CD4-positive, alpha-beta T cell treated with Interleukin-15 for 1 hour (primary cell): ENCODE data around the gene CX3CR1.
"Not testable (repeated sequence)": the region's sequence is repeated elsewhere in the genome, so short reads cannot be mapped to it uniquely, and the experiment has no call there.

Source experiments
- DNase-seq: peaks from one replicate; pipeline ENCODE4 v3.0.0-alpha.2; 2020

Gene CX3CR1, protein sequence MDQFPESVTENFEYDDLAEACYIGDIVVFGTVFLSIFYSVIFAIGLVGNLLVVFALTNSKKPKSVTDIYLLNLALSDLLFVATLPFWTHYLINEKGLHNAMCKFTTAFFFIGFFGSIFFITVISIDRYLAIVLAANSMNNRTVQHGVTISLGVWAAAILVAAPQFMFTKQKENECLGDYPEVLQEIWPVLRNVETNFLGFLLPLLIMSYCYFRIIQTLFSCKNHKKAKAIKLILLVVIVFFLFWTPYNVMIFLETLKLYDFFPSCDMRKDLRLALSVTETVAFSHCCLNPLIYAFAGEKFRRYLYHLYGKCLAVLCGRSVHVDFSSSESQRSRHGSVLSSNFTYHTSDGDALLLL

DNA sequence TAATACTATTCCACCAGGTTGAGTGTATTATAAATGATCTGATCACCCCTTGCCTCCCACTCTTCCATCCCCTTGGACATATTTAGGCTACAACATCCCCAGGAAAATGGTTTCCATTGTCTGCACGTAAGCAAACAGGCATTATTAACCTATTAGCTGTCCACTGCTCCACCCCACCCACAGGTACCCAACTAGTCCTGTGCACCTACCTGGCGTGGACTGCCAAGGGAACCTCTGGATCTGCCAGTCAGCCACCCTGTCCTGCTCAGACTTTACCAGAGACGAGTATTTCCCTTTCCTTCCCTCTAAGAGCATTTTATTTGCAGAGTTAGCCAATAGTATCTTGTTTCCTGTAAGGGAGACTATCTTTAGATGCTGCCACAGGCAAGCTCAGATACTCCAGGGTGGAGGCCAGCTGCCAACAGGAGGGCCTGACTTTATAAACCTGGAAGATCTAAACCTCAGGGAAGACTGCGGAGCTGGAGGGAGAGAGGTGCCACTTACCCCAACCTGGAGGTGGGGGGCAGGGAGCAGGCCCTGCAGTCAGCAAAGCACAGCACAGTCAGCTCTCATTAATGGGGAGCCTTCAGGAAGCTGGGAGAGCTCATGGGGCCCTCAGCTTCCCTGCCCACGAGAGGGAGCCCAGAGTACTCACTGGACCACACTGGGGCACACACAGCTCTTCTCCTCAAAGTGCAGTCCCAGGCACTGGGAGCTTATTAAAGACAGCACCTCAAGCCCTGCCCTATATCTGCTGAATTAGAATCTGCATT is at the start of gene CX3CR1:
Gene CX3CR1, minus strand, starts transcription at position 292 of the 773 bp plus-strand sequence. CDS start 13,527 bp downstream, outside the sequence.
- DNase-seq, result no peak

DNA sequence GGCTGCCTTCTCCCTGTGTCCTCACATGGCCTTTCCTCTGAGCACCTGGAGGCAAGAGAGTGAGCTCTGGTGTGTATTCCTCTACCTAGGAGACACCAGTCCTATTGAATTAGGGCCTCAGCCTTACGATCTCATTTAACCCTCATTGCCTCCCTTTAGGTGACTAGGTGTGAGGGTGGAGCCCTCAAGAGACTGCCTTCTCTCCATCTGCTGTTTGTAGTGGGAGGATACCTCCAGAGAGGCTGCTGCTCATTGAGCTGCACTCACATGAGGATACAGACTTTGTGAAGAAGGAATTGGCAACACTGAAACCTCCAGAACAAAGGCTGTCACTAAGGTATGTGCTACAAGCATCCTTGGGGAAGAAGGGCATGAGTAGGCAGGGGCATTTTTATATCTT is 49.7 kb upstream of the CX3CR1 start, which contains the start of gene CCR8:
Gene CCR8, plus strand, starts transcription at position 217 of the 400 bp plus-strand sequence. CDS start 2,623 bp downstream, outside the sequence.
- no peak for DNase-seq

DNA sequence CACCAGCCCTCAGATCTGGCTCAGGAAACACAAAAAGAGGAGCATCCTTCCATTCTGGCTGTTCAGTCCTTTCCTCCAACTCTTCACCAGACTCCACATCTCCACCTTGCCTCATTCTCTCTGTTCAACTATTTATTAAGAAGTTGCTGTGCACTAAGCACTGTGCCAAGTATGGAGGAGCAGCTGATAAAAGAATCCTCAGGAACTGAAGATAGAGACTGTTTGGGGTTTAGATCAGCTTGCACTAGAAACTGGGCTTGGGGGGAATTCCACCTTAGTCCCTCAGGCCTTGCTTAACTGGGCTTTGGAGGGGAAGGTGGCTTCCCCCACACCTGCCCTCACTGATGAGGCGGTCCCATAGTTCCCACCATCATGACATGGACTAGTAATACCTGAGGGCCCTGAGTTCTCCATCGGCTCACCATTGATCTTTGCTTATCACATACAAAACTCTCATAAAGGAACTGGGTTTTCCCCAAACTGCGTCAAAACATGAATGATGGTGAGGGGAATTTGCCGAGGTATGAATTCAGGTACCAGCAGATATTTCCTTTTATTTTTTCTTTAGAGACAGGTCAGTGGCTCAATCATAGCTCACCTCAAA is 48.0 kb upstream of the CX3CR1 start:
- DNase-seq, result no peak

DNA sequence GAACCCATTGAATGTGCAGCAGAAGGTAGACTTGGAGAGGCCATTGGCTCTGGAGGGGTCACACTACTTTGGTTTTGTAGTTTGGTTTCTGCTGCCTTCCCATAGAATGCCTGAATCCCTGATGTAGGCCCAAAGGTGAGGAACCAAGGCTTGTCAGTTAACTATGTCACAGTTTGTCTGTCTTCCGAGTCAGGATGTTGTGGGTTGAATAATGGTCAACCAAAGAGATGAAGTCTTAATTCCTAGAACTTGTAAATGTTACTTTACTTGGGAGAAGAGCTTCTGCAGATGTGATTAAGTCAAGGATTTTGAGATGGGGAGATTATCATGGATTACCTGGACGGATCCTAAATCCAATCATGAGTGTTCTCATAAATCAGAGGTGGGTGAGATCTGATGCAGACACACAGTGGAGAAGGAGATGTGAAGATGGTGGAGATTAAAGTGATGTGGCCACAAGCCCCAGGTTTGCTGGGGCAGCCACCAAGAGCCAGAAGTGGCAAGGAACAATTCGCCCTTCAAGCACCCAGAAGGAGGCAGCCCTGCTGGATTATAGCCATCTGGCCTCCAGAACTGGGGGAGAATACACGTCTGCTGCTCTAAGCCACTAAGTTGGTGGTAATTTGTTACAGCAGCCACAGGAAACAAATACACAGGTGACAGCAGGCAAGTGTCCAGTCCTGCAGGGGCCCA is 47.4 kb upstream of the CX3CR1 start:
- DNase-seq, result no peak

DNA sequence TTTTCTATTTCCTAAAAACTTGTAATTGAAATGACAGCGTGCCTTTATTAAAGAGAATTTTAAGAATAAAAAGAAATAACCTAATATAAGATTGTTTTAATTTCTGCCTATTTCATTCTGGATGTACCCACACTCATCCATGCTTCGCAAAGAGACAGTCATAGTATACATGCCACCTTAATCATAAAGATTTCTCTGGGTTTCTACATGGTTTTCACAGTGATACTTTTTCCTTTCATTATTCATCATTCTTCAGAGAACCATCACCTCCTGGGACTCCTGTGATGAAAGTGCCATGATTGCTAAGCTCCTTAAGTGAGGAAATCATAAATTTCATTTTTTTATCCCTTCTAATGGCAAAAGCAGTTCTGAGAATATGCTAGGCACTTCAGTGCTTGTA is 45.4 kb upstream of the CX3CR1 start:
- no peak for DNase-seq

DNA sequence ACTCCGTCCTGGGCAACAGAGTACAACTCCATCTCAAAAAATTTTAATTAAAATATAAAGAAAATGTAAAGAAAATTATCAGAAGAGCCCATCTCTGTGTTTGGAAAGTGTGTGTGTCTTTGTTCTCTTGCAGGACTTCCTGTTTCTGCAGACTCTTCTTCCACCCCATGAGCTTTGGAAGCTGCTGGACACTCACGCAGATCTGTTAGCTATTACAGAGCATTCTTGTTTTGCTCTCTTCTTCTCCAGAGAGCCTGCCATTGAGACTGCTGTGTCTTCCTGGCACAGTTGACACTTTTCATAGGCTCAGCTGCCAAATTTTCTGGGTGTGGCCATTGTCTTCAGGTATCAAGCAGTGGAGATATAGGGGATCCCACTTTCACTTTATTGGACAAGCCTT is 43.7 kb upstream of the CX3CR1 start:
- DNase-seq, result no peak

DNA sequence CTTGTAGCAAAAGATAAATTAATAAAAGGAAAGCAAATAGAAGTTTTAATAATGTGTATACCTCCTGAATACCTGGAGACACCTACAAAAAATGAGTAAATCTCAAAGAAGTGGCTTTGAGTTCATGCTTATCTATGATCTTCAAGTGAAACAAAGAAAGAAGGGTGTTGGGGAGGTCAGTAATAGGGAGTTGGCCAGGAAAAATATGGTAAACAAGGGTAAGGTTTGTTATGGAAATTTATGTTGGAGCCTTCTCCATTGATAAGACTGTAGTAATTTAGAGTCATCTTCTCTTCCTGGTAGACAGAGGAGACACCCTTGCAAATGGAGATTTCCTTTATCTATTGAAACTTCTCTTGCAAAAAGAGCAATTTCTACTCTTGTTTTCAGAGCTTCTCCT is 43.1 kb upstream of the CX3CR1 start:
- no peak for DNase-seq

DNA sequence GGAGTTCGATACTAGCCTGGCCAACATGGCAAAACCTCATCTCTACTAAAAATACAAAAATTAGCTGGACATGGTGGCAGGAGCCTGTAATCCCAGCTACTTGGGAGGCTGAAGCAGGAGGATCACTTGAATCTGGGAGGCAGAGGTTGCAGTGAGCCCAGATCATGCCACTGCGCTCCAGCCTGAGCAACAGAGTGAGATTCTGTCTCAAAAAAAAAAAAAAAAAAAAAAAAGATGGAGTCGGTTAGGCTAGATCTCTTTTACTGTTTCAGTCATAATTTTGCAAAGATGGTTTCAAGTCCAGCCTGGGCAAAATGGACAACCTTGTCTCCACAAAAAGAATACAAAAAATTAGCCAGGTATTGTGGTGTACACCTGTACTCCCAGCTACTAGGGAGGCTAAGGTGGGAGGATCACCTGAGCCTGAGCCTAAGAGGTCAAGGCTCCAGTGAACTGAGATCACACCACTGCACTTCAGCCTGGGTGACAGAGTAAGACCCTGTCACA is 42.4 kb upstream of the CX3CR1 start:
- not testable (repeated sequence) for DNase-seq

DNA sequence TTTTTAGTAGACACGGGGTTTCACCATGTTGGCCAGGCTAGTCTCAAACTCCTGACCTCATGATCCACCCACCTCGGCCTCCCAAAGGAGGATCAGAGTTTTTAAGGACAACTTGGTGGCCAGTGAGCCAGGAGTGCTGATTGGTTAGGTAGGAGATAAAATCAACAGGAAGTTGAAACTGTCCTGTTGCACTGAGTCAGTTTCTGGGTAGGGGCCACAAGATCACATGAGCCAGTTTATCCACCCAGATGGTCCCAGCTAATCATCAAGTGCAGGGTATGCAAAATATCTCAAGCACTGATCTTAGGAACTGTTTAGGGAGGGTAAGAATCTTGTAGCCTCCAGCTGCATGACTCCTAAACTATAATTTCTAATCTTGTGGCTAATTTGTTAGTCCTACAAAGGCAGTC is 41.7 kb upstream of the CX3CR1 start:
- DNase-seq, result not testable (repeated sequence)

DNA sequence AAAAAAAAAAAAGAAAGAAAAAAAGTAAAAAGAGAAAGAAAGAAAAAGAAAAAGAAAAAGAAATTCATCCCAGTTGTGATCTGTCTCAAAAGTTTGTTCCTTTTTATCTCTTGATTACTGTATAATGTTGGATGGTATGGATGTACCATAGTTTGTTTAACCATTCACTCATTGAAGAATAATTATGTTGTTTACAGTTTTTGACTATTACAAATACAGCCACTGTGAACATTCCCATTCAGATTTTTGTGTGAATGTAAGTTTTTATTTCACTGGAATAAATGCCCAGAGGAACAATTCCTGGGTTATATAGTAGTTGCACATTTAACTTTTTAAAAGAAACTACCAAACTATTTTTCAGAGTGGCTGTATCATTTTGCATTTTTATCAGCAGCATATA is 39.4 kb upstream of the CX3CR1 start:
- DNase-seq, result no peak

DNA sequence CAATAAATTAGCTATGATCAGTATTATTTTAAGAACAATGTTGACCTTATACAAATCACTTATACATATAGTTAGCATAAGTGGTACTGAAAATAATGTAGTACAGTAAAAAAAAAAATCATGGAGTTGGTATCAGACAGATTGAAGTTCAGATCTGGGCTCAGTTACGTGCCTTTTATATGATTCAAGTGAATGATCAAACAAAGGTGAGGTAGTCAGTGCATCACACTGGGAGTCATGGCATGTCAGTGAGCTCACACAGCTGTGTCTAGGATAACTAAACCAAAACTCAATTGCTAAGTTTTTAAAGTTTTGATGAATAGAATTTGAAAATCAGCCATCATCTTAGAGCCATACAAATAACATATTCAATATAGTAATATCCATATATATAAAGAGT is 38.5 kb upstream of the CX3CR1 start:
- no peak for DNase-seq

DNA sequence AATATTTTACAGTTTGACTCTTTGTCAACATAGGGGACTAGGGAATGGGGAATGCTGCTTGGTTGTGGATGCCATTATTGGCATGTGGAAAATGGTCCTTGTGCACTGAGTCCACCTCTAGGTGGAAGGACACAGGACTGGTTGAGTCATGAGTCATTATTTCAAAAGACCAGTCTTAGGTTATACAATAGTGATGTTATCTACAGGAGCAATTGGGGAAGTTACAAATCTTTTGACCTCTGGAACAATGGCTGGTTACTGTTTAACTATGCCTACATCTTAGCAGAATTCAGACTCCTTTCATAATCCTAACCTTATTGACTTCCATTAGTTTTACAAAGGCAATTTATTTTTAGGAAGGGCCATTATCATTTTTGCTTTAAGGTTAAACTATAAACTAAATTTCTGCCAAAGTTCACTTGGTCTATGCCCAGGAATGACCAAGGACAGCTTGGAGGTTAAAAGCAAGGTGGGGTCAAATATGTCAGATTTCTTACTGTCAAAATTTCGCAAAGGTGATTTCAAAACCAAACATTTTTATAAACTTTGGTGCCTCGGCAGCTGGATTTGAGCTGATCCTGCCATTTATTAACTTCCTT is 37.8 kb upstream of the CX3CR1 start:
- no peak for DNase-seq

DNA sequence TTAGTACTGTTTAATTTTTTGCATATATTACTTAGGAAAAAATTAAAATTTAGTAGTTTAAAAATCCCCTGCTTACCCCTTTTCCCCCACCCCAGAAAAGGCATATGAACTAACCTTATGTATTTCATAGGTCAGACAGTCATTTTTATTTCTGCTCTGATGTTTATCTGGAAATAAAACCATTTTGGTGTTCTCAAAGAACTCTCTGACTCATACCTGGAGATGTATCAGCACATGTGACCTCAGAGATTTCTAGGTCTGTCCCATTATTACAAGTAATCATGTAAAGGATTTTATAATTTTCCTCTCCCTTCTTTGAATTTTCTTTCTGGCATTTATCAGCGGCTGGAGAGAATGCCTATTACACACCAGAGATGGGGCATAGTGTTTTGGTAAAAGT is 35.6 kb upstream of the CX3CR1 start:
- no peak for DNase-seq

DNA sequence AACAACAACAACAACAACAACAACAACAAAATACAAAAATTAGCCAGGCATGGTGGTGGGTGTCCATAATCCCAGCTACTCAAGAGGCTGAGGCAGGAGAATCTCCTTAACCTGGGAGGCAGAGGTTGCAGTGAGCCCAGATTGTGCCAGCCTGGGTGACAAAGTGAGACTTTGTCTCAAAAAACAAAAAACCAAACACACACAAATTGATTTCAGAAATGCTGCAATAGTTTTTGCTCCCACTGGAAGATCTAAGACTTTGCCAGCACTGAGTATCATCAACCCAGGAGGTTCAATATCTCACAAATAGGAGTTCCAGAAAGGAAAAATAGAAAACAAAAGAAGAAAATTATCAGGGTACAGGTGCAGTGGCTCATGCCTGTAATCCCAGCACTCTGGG is 33.5 kb upstream of the CX3CR1 start:
- DNase-seq, result no peak

DNA sequence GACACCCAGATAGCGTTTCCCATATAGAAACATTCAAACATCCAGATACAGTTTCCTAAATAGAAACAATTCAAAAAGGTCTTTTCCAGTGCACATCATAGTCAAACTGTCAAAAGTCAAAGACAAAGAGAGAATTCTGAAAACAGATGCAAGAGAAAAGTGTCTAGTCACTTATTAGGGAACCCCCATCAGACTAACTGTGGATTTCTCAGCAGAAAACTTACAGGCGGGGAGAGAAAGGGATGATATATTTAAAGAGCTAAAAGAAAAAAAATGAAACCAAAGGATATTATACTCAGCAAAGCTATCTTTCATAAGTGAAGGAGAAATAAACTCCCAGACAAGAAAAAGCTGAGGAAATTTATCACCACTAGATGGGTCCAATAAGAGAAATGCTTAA is 22.3 kb upstream of the CX3CR1 start:
- DNase-seq, result no peak

DNA sequence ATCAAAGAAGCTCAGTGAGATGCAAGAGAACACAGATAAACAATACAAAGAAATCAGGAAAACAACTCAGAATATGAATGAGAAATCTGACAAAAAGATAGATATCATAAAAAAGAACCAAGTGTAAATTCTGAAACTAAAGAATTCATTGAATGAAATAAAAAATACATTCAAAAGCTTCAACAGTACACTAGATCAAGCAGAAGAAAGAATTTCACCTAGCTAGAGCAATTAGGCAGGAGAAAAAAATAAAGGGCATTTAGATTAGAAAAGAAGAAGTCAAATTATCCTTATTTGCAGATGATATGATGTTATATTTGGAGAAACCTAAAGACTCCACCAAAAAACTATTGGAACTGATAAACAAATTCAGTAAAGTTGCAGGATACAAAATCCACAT is 19.4 kb upstream of the CX3CR1 start:
- no peak for DNase-seq

DNA sequence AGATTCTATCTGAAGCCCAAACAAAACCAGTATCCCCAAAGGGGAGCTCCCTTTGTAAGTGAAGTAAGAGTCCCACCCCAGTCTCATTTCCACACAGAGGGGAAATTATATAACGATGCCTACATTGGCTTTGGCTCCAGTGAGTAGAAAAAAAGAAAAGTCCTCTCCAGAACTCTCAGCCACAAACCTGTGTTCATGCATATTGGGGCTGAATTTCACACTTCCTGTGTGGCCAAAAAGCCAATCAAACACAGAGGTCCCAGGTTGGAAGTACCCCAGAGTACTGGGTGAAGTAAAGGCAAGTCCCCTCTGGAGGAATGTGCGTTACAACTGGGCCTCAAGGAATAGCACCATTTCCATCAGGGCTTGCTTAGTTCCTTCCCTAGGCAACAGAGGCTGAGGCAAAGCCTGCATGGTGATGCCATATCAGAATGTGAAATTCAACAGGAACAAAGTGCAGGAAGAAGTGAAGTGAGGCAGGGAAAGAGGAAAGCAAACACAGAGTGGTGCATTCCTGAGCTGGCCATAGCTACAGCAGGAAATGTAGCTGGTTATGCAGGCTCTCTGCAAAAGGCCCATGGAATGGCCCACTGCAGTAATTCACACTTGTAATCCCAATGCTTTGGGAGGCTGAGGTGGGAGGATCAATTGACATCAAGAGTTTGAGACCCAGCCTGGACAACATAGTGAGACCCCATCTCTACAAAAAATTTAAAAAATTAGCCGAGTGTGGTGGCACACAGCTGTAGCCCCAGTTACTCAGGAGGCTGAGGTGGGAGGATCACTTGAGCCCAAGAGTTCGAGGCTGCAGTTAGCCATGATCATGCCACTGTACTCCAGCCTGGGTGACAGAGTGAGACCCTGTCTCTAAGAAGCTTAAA is 16.6 kb upstream of the CX3CR1 start:
- DNase-seq, result no peak

DNA sequence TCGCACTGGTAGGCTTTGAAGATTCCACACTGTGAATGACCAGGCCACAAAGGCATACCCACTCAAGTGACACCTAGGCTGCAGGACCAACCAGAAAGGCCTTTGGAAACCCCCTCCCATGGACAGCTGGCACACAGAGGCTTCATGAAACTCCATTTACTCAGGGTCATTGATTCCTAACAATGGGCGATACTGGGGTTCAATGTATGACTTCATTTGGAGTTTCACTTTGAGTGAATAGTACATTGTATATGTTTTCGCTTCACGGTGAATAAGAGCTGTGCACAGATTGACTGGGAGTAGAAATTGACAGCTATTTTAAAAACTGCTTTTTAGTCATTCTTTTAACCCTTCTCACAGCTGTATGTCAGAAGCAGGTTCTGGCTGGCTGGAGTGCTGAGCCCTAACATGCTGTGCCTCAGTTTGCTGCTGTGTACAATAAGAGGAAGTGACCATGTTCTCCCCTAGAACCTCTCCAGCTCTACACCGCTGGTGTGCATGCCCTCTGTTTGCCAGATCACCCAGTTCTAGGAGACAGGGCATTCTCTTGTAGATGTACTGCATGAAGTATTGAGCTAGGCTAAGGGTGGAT is 15.4 kb upstream of the CX3CR1 start:
- no peak for DNase-seq

DNA sequence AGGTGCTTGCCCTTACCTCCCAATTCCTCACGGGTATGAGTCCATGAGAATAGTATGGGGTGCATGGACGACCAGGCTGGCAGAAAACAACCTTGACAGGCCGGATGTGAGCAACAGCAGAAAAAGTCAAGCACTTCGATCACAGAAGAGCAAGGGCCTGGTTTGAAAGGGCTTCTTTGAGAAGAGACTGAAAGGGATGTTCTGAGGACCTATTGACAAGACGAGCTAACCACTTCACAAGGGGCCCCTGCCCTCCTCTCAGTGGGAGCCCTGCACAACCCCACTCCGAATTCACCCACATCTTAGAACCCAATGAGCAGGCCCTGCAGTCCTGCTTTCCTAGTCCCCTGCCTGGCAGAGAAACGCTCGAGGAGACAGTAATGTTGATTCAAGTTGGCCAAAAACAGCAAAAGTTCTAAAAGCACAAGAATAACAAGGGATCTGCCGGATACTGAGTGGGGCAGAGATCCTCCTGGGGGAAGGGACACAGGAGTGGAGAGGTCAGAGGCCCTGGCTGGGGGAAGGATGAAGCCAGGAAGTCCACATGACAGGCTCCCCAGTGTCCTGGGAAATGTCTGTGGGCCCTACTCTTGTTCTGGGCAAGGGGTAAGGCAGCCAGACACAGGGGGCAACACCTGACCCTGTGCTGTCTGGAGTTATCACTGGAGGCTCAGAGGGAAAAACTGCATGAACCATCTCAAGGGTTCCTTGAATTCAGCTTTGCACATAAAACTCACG is 14.8 kb upstream of the CX3CR1 start:
- no peak for DNase-seq

DNA sequence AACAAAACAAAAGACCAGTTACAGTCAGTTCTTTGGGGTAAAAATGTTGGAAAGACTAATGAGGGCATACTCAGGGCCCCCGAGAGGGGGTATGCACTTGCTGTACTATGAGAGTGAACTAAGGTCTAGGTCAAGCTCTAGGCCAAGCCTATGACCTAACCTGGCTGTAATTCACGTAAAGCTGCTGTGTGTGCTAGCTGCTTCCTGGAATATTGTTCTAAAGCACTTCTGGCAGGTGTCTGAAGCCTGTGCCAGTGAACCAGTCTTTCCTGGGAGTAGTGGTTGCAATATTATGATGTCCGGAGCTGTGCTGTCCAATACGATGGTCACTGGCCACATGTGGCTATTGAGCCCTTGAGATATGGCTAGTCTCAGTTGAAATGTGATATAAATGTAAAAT is 13.1 kb upstream of the CX3CR1 start:
- DNase-seq, result no peak
